HepG2 (cell line): ENCODE data around the gene DMPK. TPM values are rescaled to one million over a fixed set of nuclear protein-coding genes. Genes with fewer than 3 reads are reported as not detected.

Experiments used
- CREB1 ChIP-seq, 2 experiments: fragments of 450-650 bp in 1 of 2; IDR thresholded peaks; 2 replicates each; pipeline ENCODE4 v1.6.1; 2016 to 2017; ENCODE audit warnings: control low read depth in 1 of 2, mild to moderate bottlenecking in 1 of 2, missing compliant biosample characterization in 1 of 2, missing genetic modification characterization in 1 of 2
- EEA1 ChIP-seq: sonication (generic); formaldehyde crosslinking; IDR thresholded peaks from 2 replicates; pipeline ENCODE4 v1.5.1; 2020; ENCODE audit warnings: mild to moderate bottlenecking, missing genetic modification reagents, borderline replicate concordance
- HMG20B ChIP-seq: conservative IDR thresholded peaks from 2 replicates; pipeline ENCODE4 v1.6.1; 2016; ENCODE audit warnings: missing genetic modification reagents, missing compliant biosample characterization
- MLLT10 ChIP-seq: sonication (generic); formaldehyde crosslinking; IDR thresholded peaks from 2 replicates; pipeline ENCODE4 v1.4.0; 2020; ENCODE audit warnings: missing genetic modification reagents
- NR2F6 ChIP-seq, 2 experiments: IDR thresholded peaks; 2 replicates each; pipeline ENCODE4 v1.6.1; 2016; ENCODE audit warnings: antibody characterized with exemption in 1 of 2, mild to moderate bottlenecking in 1 of 2
- PAF1 ChIP-seq: IDR thresholded peaks from 2 replicates; pipeline ENCODE4 v1.6.1; 2016; ENCODE audit warnings: missing genetic modification reagents, missing compliant biosample characterization
- PHF21A ChIP-seq: sonication (generic); formaldehyde crosslinking; IDR thresholded peaks from 2 replicates; pipeline ENCODE4 v1.5.0; 2020; ENCODE audit warnings: mild to moderate bottlenecking, missing genetic modification reagents
- POLR2G ChIP-seq: fragments of 200-400 bp; formaldehyde crosslinking; IDR thresholded peaks from 2 replicates; pipeline ENCODE4 v1.6.1; 2018; ENCODE audit warnings: mild to moderate bottlenecking, low read depth, low read length, moderate library complexity
- SMC3 ChIP-seq: IDR thresholded peaks from 2 replicates; pipeline ENCODE4 v1.6.1; 2011; ENCODE audit warnings: low read length, improper control_type of control experiment
- SUZ12 ChIP-seq: fragments of 150-350 bp; IDR thresholded peaks from 2 replicates; pipeline ENCODE4 v1.6.1; 2014; ENCODE audit warnings: low read depth, low read length
- ZNF253 ChIP-seq: sonication (generic); formaldehyde crosslinking; IDR thresholded peaks from 2 replicates; pipeline ENCODE4 v1.8.0; 2022; ENCODE audit warnings: mild to moderate bottlenecking, missing genetic modification reagents, borderline replicate concordance
- ZNF382 ChIP-seq: sonication (generic); formaldehyde crosslinking; IDR thresholded peaks from 2 replicates; pipeline ENCODE4 v1.5.0; 2020; ENCODE audit warnings: missing genetic modification reagents, mild to moderate bottlenecking, borderline replicate concordance
- ZNF549 ChIP-seq: sonication (generic); formaldehyde crosslinking; IDR thresholded peaks from 2 replicates; pipeline ENCODE4 v1.5.0; 2020; ENCODE audit warnings: missing genetic modification reagents
- ZNF563 ChIP-seq: sonication (generic); formaldehyde crosslinking; IDR thresholded peaks from 2 replicates; pipeline ENCODE4 v1.8.0; 2022; ENCODE audit warnings: mild to moderate bottlenecking, moderate library complexity, missing genetic modification reagents
- ZNF629 ChIP-seq: sonication (generic); formaldehyde crosslinking; conservative IDR thresholded peaks from 2 replicates; pipeline ENCODE4 v1.5.0; 2020; ENCODE audit warnings: missing genetic modification reagents
- ZNF652 ChIP-seq: IDR thresholded peaks from 2 replicates; pipeline ENCODE4 v1.6.1; 2016; ENCODE audit warnings: low read depth, borderline replicate concordance
- ZSCAN9 ChIP-seq: IDR thresholded peaks from 2 replicates; pipeline ENCODE4 v1.6.1; 2016; ENCODE audit warnings: borderline replicate concordance
- polyA plus RNA-seq, 8 experiments: library from polyadenylated mRNA; depleted of rRNA in 3 of 8; stranded (reverse) in 7 of 8; unstranded in 1 of 8; fragments of >200 nt; fragmentation: Illumina TruSeq in 4 of 8; extraction: Trizol in 4 of 8; gene quantifications; 2 replicates each; pipeline versions ENCODE4 v1.2.1 to v1.2.3, GENCODE V29; 2011 to 2016; ENCODE audit warnings: low read depth in 4 of 8, missing spikeins in 1 of 8, mixed read lengths in 1 of 8; ENCODE audit not compliant: insufficient read depth in 1 of 8
- total RNA-seq, 5 experiments: library from RNA; depleted of rRNA; stranded (reverse); fragments of >200 nt; fragmentation: Illumina TruSeq; extraction: Trizol; gene quantifications; 2 replicates each; pipeline ENCODE4 v1.2.3, GENCODE V29; 2016; ENCODE audit warnings: low read depth in 1 of 5
- TF ChIP-seq, protein P1 (sequence below): sonication (generic); formaldehyde crosslinking; IDR thresholded peaks from 2 replicates; pipeline ENCODE4 v1.4.0; 2020; ENCODE audit warnings: missing genetic modification reagents, borderline replicate concordance
- TF ChIP-seq, protein P2 (sequence below): sonication (generic); formaldehyde crosslinking; IDR thresholded peaks from 2 replicates; pipeline ENCODE4 v1.5.1; 2020; ENCODE audit warnings: missing genetic modification reagents, mild to moderate bottlenecking, borderline replicate concordance
- TF ChIP-seq, protein P3 (sequence below), 2 experiments: sonication (generic) in 1 of 2; formaldehyde crosslinking in 1 of 2; IDR thresholded peaks; 2 replicates each; pipeline versions ENCODE4 v1.4.0 to v1.6.1; 2016 to 2020; ENCODE audit warnings: borderline replicate concordance in 1 of 2, low read depth in 1 of 2, mild to moderate bottlenecking in 1 of 2, missing genetic modification reagents in 1 of 2

DMPK gene
- total and polyA plus RNA-seq, 2 of the 13 experiments (the other 11 are each of a cell fraction or from before 2014, with no cell fraction given) = 5.3 to 8.8 TPM

GRCh38 chr19:45770192-45771101 is 11.8 kb downstream of the DMPK start (continued):
- no peak for TF ChIP-seq SUZ12
- no peak for TF ChIP-seq EEA1
- no peak for TF ChIP-seq SMC3
- no peak for TF ChIP-seq MLLT10 (CRISPR knock-in tag)
- no peak; the same call in 1 of the 2 replicates for TF ChIP-seq ZSCAN9
- TF ChIP-seq, protein P1, sequence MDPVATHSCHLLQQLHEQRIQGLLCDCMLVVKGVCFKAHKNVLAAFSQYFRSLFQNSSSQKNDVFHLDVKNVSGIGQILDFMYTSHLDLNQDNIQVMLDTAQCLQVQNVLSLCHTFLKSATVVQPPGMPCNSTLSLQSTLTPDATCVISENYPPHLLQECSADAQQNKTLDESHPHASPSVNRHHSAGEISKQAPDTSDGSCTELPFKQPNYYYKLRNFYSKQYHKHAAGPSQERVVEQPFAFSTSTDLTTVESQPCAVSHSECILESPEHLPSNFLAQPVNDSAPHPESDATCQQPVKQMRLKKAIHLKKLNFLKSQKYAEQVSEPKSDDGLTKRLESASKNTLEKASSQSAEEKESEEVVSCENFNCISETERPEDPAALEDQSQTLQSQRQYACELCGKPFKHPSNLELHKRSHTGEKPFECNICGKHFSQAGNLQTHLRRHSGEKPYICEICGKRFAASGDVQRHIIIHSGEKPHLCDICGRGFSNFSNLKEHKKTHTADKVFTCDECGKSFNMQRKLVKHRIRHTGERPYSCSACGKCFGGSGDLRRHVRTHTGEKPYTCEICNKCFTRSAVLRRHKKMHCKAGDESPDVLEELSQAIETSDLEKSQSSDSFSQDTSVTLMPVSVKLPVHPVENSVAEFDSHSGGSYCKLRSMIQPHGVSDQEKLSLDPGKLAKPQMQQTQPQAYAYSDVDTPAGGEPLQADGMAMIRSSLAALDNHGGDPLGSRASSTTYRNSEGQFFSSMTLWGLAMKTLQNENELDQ = 0 out of 2 replicates have a peak, but pooled peaks have one; percentile 15
- no peak for TF ChIP-seq NR2F6 (IDR thresholded peaks at IDR 0.05)
- peak; percentile 65 for TF ChIP-seq NR2F6 (CRISPR knock-in tag; IDR thresholded peaks at IDR 0.05)
- no peak for TF ChIP-seq ZNF382
- TF ChIP-seq, protein P2, sequence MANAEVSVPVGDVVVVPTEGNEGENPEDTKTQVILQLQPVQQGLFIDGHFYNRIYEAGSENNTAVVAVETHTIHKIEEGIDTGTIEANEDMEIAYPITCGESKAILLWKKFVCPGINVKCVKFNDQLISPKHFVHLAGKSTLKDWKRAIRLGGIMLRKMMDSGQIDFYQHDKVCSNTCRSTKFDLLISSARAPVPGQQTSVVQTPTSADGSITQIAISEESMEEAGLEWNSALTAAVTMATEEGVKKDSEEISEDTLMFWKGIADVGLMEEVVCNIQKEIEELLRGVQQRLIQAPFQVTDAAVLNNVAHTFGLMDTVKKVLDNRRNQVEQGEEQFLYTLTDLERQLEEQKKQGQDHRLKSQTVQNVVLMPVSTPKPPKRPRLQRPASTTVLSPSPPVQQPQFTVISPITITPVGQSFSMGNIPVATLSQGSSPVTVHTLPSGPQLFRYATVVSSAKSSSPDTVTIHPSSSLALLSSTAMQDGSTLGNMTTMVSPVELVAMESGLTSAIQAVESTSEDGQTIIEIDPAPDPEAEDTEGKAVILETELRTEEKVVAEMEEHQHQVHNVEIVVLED (CRISPR knock-in tag) = peak; percentile 78; the same call in 1 of the 2 replicates
- peak; percentile 40; the same call in 1 of the 2 replicates for TF ChIP-seq ZNF629 (CRISPR knock-in tag)
- peak; percentile 93 for TF ChIP-seq ZNF563 (CRISPR knock-in tag)
- 0 out of 2 replicates have a peak, but pooled peaks have one; percentile 16 for TF ChIP-seq HMG20B
- peak; percentile 91 for TF ChIP-seq POLR2G
- 0 out of 2 replicates have a peak, but pooled peaks have one; percentile 19 for TF ChIP-seq ZNF253 (CRISPR knock-in tag)
- TF ChIP-seq CREB1 (IDR thresholded peaks at IDR 0.05) = peak; percentile 75
- TF ChIP-seq CREB1 (CRISPR knock-in tag; IDR thresholded peaks at IDR 0.05) = peak; percentile 45; the same call in 1 of the 2 replicates
- no peak; the same call in 1 of the 2 replicates for TF ChIP-seq PHF21A
- TF ChIP-seq, protein P3, sequence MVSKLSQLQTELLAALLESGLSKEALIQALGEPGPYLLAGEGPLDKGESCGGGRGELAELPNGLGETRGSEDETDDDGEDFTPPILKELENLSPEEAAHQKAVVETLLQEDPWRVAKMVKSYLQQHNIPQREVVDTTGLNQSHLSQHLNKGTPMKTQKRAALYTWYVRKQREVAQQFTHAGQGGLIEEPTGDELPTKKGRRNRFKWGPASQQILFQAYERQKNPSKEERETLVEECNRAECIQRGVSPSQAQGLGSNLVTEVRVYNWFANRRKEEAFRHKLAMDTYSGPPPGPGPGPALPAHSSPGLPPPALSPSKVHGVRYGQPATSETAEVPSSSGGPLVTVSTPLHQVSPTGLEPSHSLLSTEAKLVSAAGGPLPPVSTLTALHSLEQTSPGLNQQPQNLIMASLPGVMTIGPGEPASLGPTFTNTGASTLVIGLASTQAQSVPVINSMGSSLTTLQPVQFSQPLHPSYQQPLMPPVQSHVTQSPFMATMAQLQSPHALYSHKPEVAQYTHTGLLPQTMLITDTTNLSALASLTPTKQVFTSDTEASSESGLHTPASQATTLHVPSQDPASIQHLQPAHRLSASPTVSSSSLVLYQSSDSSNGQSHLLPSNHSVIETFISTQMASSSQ (IDR thresholded peaks at IDR 0.05; ENCODE audit: low read depth) = no peak
- TF ChIP-seq, protein P3 (CRISPR knock-in tag; IDR thresholded peaks at IDR 0.05; ENCODE audit: borderline replicate concordance) = 0 out of 2 replicates have a peak, but pooled peaks have one; percentile 43
- TF ChIP-seq ZNF652 (CRISPR knock-in tag) = no peak; the same call in 1 of the 2 replicates
- no peak for TF ChIP-seq PAF1 (CRISPR knock-in tag)
- no peak for TF ChIP-seq ZNF549 (CRISPR knock-in tag)
